ENCODE data around the gene GPR61.

The GPR61 gene

GRCh38 chr1:109499661-109500536 lies 39.8 kb upstream of the GPR61 start:
- no peaks in the 10 kb centered on the region for H3K9me3 ChIP-seq (ENCODE audit: low read length)
- H3K36me3 ChIP-seq (ENCODE audit: insufficient read depth, low read length) = peaks cover 24% of the 10 kb centered on the region
- peaks cover 34% of the 10 kb centered on the region for H3K4me1 ChIP-seq (ENCODE audit: insufficient read depth, low read length)
- H3K4me3 ChIP-seq (ENCODE audit: low read depth in 1 of 2, low read length in 2 of 2) = no peak overlapping the region
- H3K27me3 ChIP-seq (ENCODE audit: control insufficient read depth in 1 of 2, insufficient read depth in 2 of 2, low read length in 2 of 2) = no peaks in the 10 kb centered on the region
- no peak overlapping the region for H3K9ac ChIP-seq (ENCODE audit: low read length)
- H3K27ac ChIP-seq (ENCODE audit: low read depth, low read length) = no peak overlapping the region

GRCh38 chr1:109500941-109501381 lies 38.7 kb upstream of the GPR61 start:
- Histone ChIP-seq H3K27me3 (ENCODE audit: control insufficient read depth in 1 of 2, insufficient read depth in 2 of 2, low read length in 2 of 2) (no peaks in the 10 kb centered on the region), H3K9me3 (ENCODE audit: low read length) (no peaks in the 10 kb centered on the region), H3K9ac (ENCODE audit: low read length) (no peak overlapping the region), H3K36me3 (ENCODE audit: insufficient read depth, low read length) (peaks cover 20% of the 10 kb centered on the region), H3K4me3 (ENCODE audit: low read depth in 1 of 2, low read length in 2 of 2) (no peak overlapping the region), H3K4me1 (ENCODE audit: insufficient read depth, low read length) (peaks cover 27% of the 10 kb centered on the region), H3K27ac (ENCODE audit: low read depth, low read length) (peak overlapping the region; percentile 35)

- Histone ChIP-seq H3K27me3 (ENCODE audit: control insufficient read depth in 1 of 2, insufficient read depth in 2 of 2, low read length in 2 of 2) (no peaks in the 10 kb centered on the region), H3K9me3 (ENCODE audit: low read length) (no peaks in the 10 kb centered on the region), H3K27ac (ENCODE audit: low read depth, low read length) (no peak overlapping the region), H3K4me3 (ENCODE audit: low read depth in 1 of 2, low read length in 2 of 2) (no peak overlapping the region), H3K9ac (ENCODE audit: low read length) (no peak overlapping the region), H3K4me1 (ENCODE audit: insufficient read depth, low read length) (peaks cover 27% of the 10 kb centered on the region), H3K36me3 (ENCODE audit: insufficient read depth, low read length) (peaks cover 11% of the 10 kb centered on the region)
These were observed 37.9 kb upstream of the GPR61 start for GRCh38 chr1:109501644-109502363.

GRCh38 chr1:109502364-109502851 lies 37.3 kb upstream of the GPR61 start:
- H3K4me1 ChIP-seq (ENCODE audit: insufficient read depth, low read length) = peaks cover 27% of the 10 kb centered on the region
- H3K27ac ChIP-seq (ENCODE audit: low read depth, low read length) = no peak overlapping the region
- no peaks in the 10 kb centered on the region for H3K9me3 ChIP-seq (ENCODE audit: low read length)
- no peak overlapping the region for H3K9ac ChIP-seq (ENCODE audit: low read length)
- no peaks in the 10 kb centered on the region for H3K27me3 ChIP-seq (ENCODE audit: control insufficient read depth in 1 of 2, insufficient read depth in 2 of 2, low read length in 2 of 2)
- H3K4me3 ChIP-seq (ENCODE audit: low read depth in 1 of 2, low read length in 2 of 2) = no peak overlapping the region
- H3K36me3 ChIP-seq (ENCODE audit: insufficient read depth, low read length) = peaks cover 5% of the 10 kb centered on the region

- Histone ChIP-seq H3K4me1 (ENCODE audit: insufficient read depth, low read length) (peaks cover 33% of the 10 kb centered on the region), H3K9me3 (ENCODE audit: low read length) (no peaks in the 10 kb centered on the region), H3K4me3 (ENCODE audit: low read depth in 1 of 2, low read length in 2 of 2) (no peak overlapping the region), H3K27me3 (ENCODE audit: control insufficient read depth in 1 of 2, insufficient read depth in 2 of 2, low read length in 2 of 2) (no peaks in the 10 kb centered on the region), H3K9ac (ENCODE audit: low read length) (no peak overlapping the region), H3K36me3 (ENCODE audit: insufficient read depth, low read length) (peaks cover 4% of the 10 kb centered on the region), H3K27ac (ENCODE audit: low read depth, low read length) (no peak overlapping the region)
These were observed 35.7 kb upstream of the GPR61 start for GRCh38 chr1:109503935-109504334.

- Histone ChIP-seq H3K36me3 (ENCODE audit: insufficient read depth, low read length) (peaks cover 4% of the 10 kb centered on the region), H3K27ac (ENCODE audit: low read depth, low read length) (no peak overlapping the region), H3K9me3 (ENCODE audit: low read length) (no peaks in the 10 kb centered on the region), H3K27me3 (ENCODE audit: control insufficient read depth in 1 of 2, insufficient read depth in 2 of 2, low read length in 2 of 2) (no peaks in the 10 kb centered on the region), H3K4me1 (ENCODE audit: insufficient read depth, low read length) (peaks cover 32% of the 10 kb centered on the region), H3K9ac (ENCODE audit: low read length) (no peak overlapping the region), H3K4me3 (ENCODE audit: low read depth in 1 of 2, low read length in 2 of 2) (no peak overlapping the region)
These were observed 34.7 kb upstream of the GPR61 start for GRCh38 chr1:109504974-109505373.

GRCh38 chr1:109508001-109508872 lies 31.4 kb upstream of the GPR61 start:
- no peaks in the 10 kb centered on the region for H3K9me3 ChIP-seq (ENCODE audit: low read length)
- H3K4me1 ChIP-seq (ENCODE audit: insufficient read depth, low read length) = peaks cover 17% of the 10 kb centered on the region
- H3K9ac ChIP-seq (ENCODE audit: low read length) = no peak overlapping the region
- H3K27ac ChIP-seq (ENCODE audit: low read depth, low read length) = no peak overlapping the region
- H3K36me3 ChIP-seq (ENCODE audit: insufficient read depth, low read length) = peaks cover 4% of the 10 kb centered on the region
- peak overlapping the region in 1 of 2 donors; percentile 79 for H3K4me3 ChIP-seq (ENCODE audit: low read depth in 1 of 2, low read length in 2 of 2)
- no peaks in the 10 kb centered on the region for H3K27me3 ChIP-seq (ENCODE audit: control insufficient read depth in 1 of 2, insufficient read depth in 2 of 2, low read length in 2 of 2)

GRCh38 chr1:109508873-109509175 lies 30.8 kb upstream of the GPR61 start:
- peak overlapping the region; percentile 73 to 79 for H3K4me3 ChIP-seq (ENCODE audit: low read depth in 1 of 2, low read length in 2 of 2)
- peaks cover 17% of the 10 kb centered on the region for H3K4me1 ChIP-seq (ENCODE audit: insufficient read depth, low read length)
- no peaks in the 10 kb centered on the region for H3K9me3 ChIP-seq (ENCODE audit: low read length)
- peak overlapping the region; percentile 42 for H3K9ac ChIP-seq (ENCODE audit: low read length)
- H3K36me3 ChIP-seq (ENCODE audit: insufficient read depth, low read length) = peaks cover 4% of the 10 kb centered on the region
- no peaks in the 10 kb centered on the region for H3K27me3 ChIP-seq (ENCODE audit: control insufficient read depth in 1 of 2, insufficient read depth in 2 of 2, low read length in 2 of 2)
- H3K27ac ChIP-seq (ENCODE audit: low read depth, low read length) = peak overlapping the region; percentile 49

- Histone ChIP-seq H3K4me1 (ENCODE audit: insufficient read depth, low read length) (peaks cover 17% of the 10 kb centered on the region), H3K36me3 (ENCODE audit: insufficient read depth, low read length) (peaks cover 4% of the 10 kb centered on the region), H3K27me3 (ENCODE audit: control insufficient read depth in 1 of 2, insufficient read depth in 2 of 2, low read length in 2 of 2) (no peaks in the 10 kb centered on the region), H3K9me3 (ENCODE audit: low read length) (no peaks in the 10 kb centered on the region), H3K27ac (ENCODE audit: low read depth, low read length) (peak within 1 kb of the TSS; percentile 55), H3K9ac (ENCODE audit: low read length) (peak within 1 kb of the TSS; percentile 50), H3K4me3 (ENCODE audit: low read depth in 1 of 2, low read length in 2 of 2) (peak within 1 kb of the TSS; percentile 73 to 79)
These were observed 30.2 kb upstream of the GPR61 start, which contains the start of gene AMIGO1 for GRCh38 chr1:109509176-109510134. TSS of gene AMIGO1 (minus strand) at chr1:109509727. CDS start at chr1:109508912, 815 bp downstream.

GRCh38 chr1:109513110-109513710 lies 26.5 kb upstream of the GPR61 start:
- Histone ChIP-seq H3K4me1 (ENCODE audit: insufficient read depth, low read length) (peaks cover 17% of the 10 kb centered on the region), H3K9me3 (ENCODE audit: low read length) (no peaks in the 10 kb centered on the region), H3K4me3 (ENCODE audit: low read depth in 1 of 2, low read length in 2 of 2) (no peak overlapping the region), H3K9ac (ENCODE audit: low read length) (no peak overlapping the region), H3K27me3 (ENCODE audit: control insufficient read depth in 1 of 2, insufficient read depth in 2 of 2, low read length in 2 of 2) (no peaks in the 10 kb centered on the region), H3K27ac (ENCODE audit: low read depth, low read length) (no peak overlapping the region), H3K36me3 (ENCODE audit: insufficient read depth, low read length) (no peaks in the 10 kb centered on the region)
